HepG2 (cell line): ENCODE results near the gene RTEL1. TPM values are rescaled to one million over a fixed set of nuclear protein-coding genes. Genes with fewer than 3 reads are reported as not detected.
A peak's percentile ranks its signal among the peaks of the same experiment; 100 is the strongest.

Experiments
- ATAC-seq: fragments of 200-7000 bp; cut with Tn5 transposase; 3 replicates; pipeline ENCODE4 v1.9.1; 2020; ENCODE audit warnings: mild to moderate bottlenecking, moderate library complexity
- BruUV-seq: library from RNA; stranded (reverse); fragments of 400-500 nt; replicated peaks from 2 replicates; lab custom pipeline; 2021; lab: Mats Ljungman, UMichigan
- CTCF ChIA-PET: fragments of 300-600 bp; formaldehyde crosslinking; extraction: SDS; loops from one replicate; lab custom pipeline; 2021; ENCODE audit warnings: low total read pairs, inconsistent platforms, low intra/inter-chr PET ratio; lab: Yijun Ruan, JAX
- POLR2A ChIA-PET: fragments of 350-600 bp; sonication (Branson Sonifier 250); formaldehyde crosslinking; loops from one replicate; lab custom pipeline; 2020; ENCODE audit warnings: antibody characterized with exemption, inconsistent platforms; lab: Yijun Ruan, JAX
- DNase-seq: peaks from one replicate; pipeline ENCODE4 v3.0.0-alpha.2; 2015; ENCODE audit warnings: low spot score
- FAIRE-seq: peaks from 3 replicates; lab custom pipeline; 2011; peaks lifted over from hg19 to GRCh38; lab: Jason Lieb, UNC
- H2AFZ ChIP-seq: one replicate; pipeline ENCODE4 v1.6.1; 2011; ENCODE audit warnings: low read length, inconsistent platforms
- H3K27ac ChIP-seq: fragments of 300-600 bp; 3 replicates; pipeline ENCODE4 v1.8.0; 2011; ENCODE audit warnings: mixed run types, mild to moderate bottlenecking, mixed read lengths, low read length, inconsistent platforms; ENCODE audit not compliant: insufficient read depth; ENCODE audit errors: extremely low read length
- H3K27me3 ChIP-seq, 2 experiments: fragments of 200-600 bp in 1 of 2; 2 replicates in 1 of 2; 3 replicates in 1 of 2; pipeline versions ENCODE4 v1.6.0 to v1.8.0; 2011; ENCODE audit warnings: low read length in 2 of 2, mild to moderate bottlenecking in 2 of 2, moderate library complexity in 2 of 2, inconsistent platforms in 1 of 2; ENCODE audit not compliant: insufficient read depth in 2 of 2, control insufficient read depth in 1 of 2
- H3K36me3 ChIP-seq, 2 experiments: fragments of 200-600 bp in 1 of 2; replicated peaks in 1 of 2; 2 replicates in 1 of 2; 3 replicates in 1 of 2; pipeline versions ENCODE4 v1.5.1 to v1.8.0; 2011; ENCODE audit warnings: low read length in 2 of 2, inconsistent platforms in 1 of 2; ENCODE audit not compliant: insufficient read depth in 2 of 2, control insufficient read depth in 1 of 2
- H3K4me1 ChIP-seq: 2 replicates; pipeline ENCODE4 v1.5.1; 2012; ENCODE audit warnings: low read length, inconsistent platforms; ENCODE audit not compliant: insufficient read depth
- H3K4me2 ChIP-seq: 2 replicates; pipeline ENCODE4 v1.6.0; 2011; ENCODE audit warnings: low read depth, low read length, inconsistent platforms
- H3K4me3 ChIP-seq, 3 experiments: fragments of 200-600 bp in 1 of 3; sonication (generic), shearing (Covaris generic) in 1 of 3; replicated peaks in 1 of 3; 2 replicates each; pipeline ENCODE4 v1.5.1; 2011 to 2016; ENCODE audit warnings: low read length in 3 of 3, inconsistent platforms in 2 of 3, low read depth in 2 of 3, mild to moderate bottlenecking in 2 of 3, control low read depth in 1 of 3, mixed read lengths in 1 of 3; ENCODE audit not compliant: insufficient read depth in 1 of 3
- H3K79me2 ChIP-seq: one replicate; pipeline ENCODE4 v1.6.1; 2011; ENCODE audit warnings: low read length, inconsistent platforms; ENCODE audit not compliant: insufficient read depth
- H3K9ac ChIP-seq: 2 replicates; pipeline ENCODE4 v1.6.0; 2011; ENCODE audit warnings: mild to moderate bottlenecking, low read depth, low read length, inconsistent platforms; ENCODE audit not compliant: insufficient read depth
- H3K9me3 ChIP-seq: 2 replicates; pipeline ENCODE4 v1.5.1; 2012; ENCODE audit warnings: mild to moderate bottlenecking, low read length
- H4K20me1 ChIP-seq: 2 replicates; pipeline ENCODE4 v1.6.0; 2011; ENCODE audit warnings: inconsistent platforms, mild to moderate bottlenecking, low read length, moderate library complexity; ENCODE audit not compliant: insufficient read depth
- ASH2L ChIP-seq: fragments of 300-600, 200-600 bp; sonication (generic); IDR thresholded peaks from 2 replicates; pipeline ENCODE4 v1.7.0; 2017; ENCODE audit warnings: low read depth, mild to moderate bottlenecking, moderate library complexity, mixed read lengths, low read length; ENCODE audit not compliant: insufficient read length
- FUBP1 ChIP-seq: sonication (generic); formaldehyde crosslinking; IDR thresholded peaks from 2 replicates; pipeline ENCODE4 v1.5.1; 2020; ENCODE audit warnings: missing genetic modification reagents, mild to moderate bottlenecking, borderline replicate concordance
- GPN1 ChIP-seq: sonication (generic); formaldehyde crosslinking; IDR thresholded peaks from 2 replicates; pipeline ENCODE4 v1.5.1; 2020; ENCODE audit warnings: missing genetic modification reagents, borderline replicate concordance
- HNRNPK ChIP-seq: fragments of 200-400 bp; formaldehyde crosslinking; IDR thresholded peaks from 2 replicates; pipeline ENCODE4 v1.6.1; 2018; ENCODE audit warnings: low read length, low read depth, moderate library complexity, mild to moderate bottlenecking; ENCODE audit not compliant: poor library complexity, severe bottlenecking
- POLR2A ChIP-seq, 2 experiments: IDR thresholded peaks; 2 replicates each; pipeline ENCODE4 v1.6.1; 2011; ENCODE audit warnings: low read depth in 2 of 2, low read length in 2 of 2, mild to moderate bottlenecking in 1 of 2, moderate library complexity in 1 of 2; ENCODE audit not compliant: insufficient read depth in 1 of 2
- SOX13 ChIP-seq, 3 experiments: fragments of 450-650 bp in 1 of 3; sonication (generic) in 1 of 3; formaldehyde crosslinking in 1 of 3; IDR thresholded peaks in 2 of 3; conservative IDR thresholded peaks in 1 of 3; 2 replicates each; pipeline versions ENCODE4 v1.5.0 to v1.6.1; 2016 to 2020; ENCODE audit warnings: antibody characterized with exemption in 1 of 3, mild to moderate bottlenecking in 1 of 3, missing compliant biosample characterization in 1 of 3, missing genetic modification reagents in 1 of 3, moderate library complexity in 1 of 3
- TEAD2 ChIP-seq: sonication (generic); formaldehyde crosslinking; IDR thresholded peaks from 2 replicates; pipeline ENCODE4 v1.9.0; 2021; ENCODE audit warnings: missing genetic modification reagents
- ZFYVE20 ChIP-seq: sonication (generic); formaldehyde crosslinking; IDR thresholded peaks from 2 replicates; pipeline ENCODE4 v1.8.0; 2023; ENCODE audit warnings: low read depth, mild to moderate bottlenecking, moderate library complexity, missing genetic modification reagents, borderline replicate concordance
- ZNF329 ChIP-seq: sonication (generic); formaldehyde crosslinking; IDR thresholded peaks from 2 replicates; pipeline ENCODE4 v1.9.0; 2021; ENCODE audit warnings: low read depth, mild to moderate bottlenecking, missing genetic modification reagents
- ZNF646 ChIP-seq: sonication (generic); formaldehyde crosslinking; IDR thresholded peaks from 2 replicates; pipeline ENCODE4 v1.9.0; 2021; ENCODE audit warnings: mild to moderate bottlenecking, missing genetic modification reagents
- ZNF674 ChIP-seq: sonication (generic); formaldehyde crosslinking; IDR thresholded peaks from 2 replicates; pipeline ENCODE4 v1.5.0; 2020; ENCODE audit warnings: low read depth, mild to moderate bottlenecking, missing genetic modification reagents
- ZSCAN31 ChIP-seq: sonication (generic); formaldehyde crosslinking; IDR thresholded peaks from 2 replicates; pipeline ENCODE4 v1.5.0; 2020; ENCODE audit warnings: low read depth, mild to moderate bottlenecking, missing genetic modification reagents
- WGBS: methylation state at CpG from one replicate; pipeline ENCODE4 v1.1.6; 2017; ENCODE audit warnings: low lambda C conversion rate; 5-methylcytosine and 5-hydroxymethylcytosine counted together
- in situ Hi-C: cut with HindIII; loops from 2 replicates; pipeline ENCODE4 v1.10.0; 2017; ENCODE audit warnings: low pct_unique_long_range_greater_than_20kb; ENCODE audit not compliant: extremely low pct_ligation_motif_present
- intact Hi-C: fragments of 100-400 bp; cut with micrococcal nuclease; formaldehyde crosslinking; loops from one replicate; pipeline ENCODE4 v1.10.0; 2022; ENCODE audit not compliant: unreplicated experiment
- polyA plus RNA-seq, 8 experiments: library from polyadenylated mRNA; depleted of rRNA in 3 of 8; stranded (reverse) in 7 of 8; unstranded in 1 of 8; fragments of >200 nt; fragmentation: Illumina TruSeq in 4 of 8; extraction: Trizol in 4 of 8; gene quantifications; 2 replicates each; pipeline versions ENCODE4 v1.2.1 to v1.2.3, GENCODE V29; 2011 to 2016; ENCODE audit warnings: low read depth in 4 of 8, missing spikeins in 1 of 8, mixed read lengths in 1 of 8; ENCODE audit not compliant: insufficient read depth in 1 of 8
- total RNA-seq, 5 experiments: library from RNA; depleted of rRNA; stranded (reverse); fragments of >200 nt; fragmentation: Illumina TruSeq; extraction: Trizol; gene quantifications; 2 replicates each; pipeline ENCODE4 v1.2.3, GENCODE V29; 2016; ENCODE audit warnings: low read depth in 1 of 5
- TF ChIP-seq, protein P1 (sequence below): sonication (generic); formaldehyde crosslinking; IDR thresholded peaks from 2 replicates; pipeline ENCODE4 v1.8.1; 2023; ENCODE audit warnings: mild to moderate bottlenecking, missing genetic modification reagents

RTEL1 gene
- total and polyA plus RNA-seq, 2 of the 13 experiments (the other 11 are each of a cell fraction or from before 2014, with no cell fraction given): 21.8 to 36.4 TPM

DNA sequence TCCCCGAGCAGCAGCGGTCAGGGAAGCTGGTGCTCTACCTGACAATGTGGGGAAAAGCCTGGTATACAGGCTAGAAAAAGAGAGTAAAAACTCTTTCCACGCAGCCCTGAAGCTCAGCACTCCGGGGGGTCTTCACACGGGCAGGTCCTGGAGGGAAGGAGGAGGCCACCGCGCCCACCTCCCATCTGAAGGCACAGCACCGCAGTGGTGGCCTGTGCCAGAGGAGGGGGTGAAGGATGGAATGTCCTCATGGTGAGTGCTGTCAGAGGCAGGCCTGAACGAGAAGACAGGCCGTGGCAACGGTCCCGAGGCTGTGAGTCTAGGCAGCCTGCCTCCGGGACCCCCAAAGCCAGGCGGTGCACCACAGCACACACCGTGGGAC is 87.3 kb downstream of the RTEL1 start:
- Histone ChIP-seq H2AFZ (no peak overlapping the region), H3K4me2 (peak overlapping the region; percentile 77), H3K9ac (0 out of 2 replicates have a peak overlapping the region, but pooled peaks have one; percentile 43), H3K36me3 (peaks cover 17 to 27% of the 10 kb centered on the region in 2 experiments), H3K4me3 (peak overlapping the region in 1 of 3 experiments; percentile 55; a peak in 1 of 6 replicates), H4K20me1 (no peaks in the 10 kb centered on the region), H3K9me3 (no peaks in the 10 kb centered on the region), H3K27me3 (no peaks in the 10 kb centered on the region), H3K79me2 (peaks cover 11% of the 10 kb centered on the region), H3K27ac (peak overlapping the region; percentile 49), H3K4me1 (peaks cover 76% of the 10 kb centered on the region)
- in situ Hi-C loops: no loop called here
- no peak for DNase-seq
- ATAC-seq: peak; percentile 1
- POLR2A ChIA-PET: interaction anchor here (0.9 to 2.7 kb wide), 8 partner anchors 11 to 211 kb away, joined by 3 to 9 read pairs (median 4); partner anchors contain the start of genes ARFRP1, STMN3, TPD52L2 and UCKL1
- no TSS peak for BruUV-seq
- intact Hi-C loops: loop anchor here (10.0 kb wide), 1 partner anchor 119 kb away; the partner anchor contains the start of genes ABHD16B and TPD52L2
- no peak for FAIRE-seq
- CTCF ChIA-PET: interaction anchor here (0.6 kb wide), 1 partner anchor 33 kb away, joined by 3 read pairs; no protein-coding TSS in a partner anchor
- 65% methylated on average over 15 of the region's 15 CpGs for WGBS
- TF ChIP-seq HNRNPK (no peak), ASH2L (no peak), FUBP1 (CRISPR knock-in tag) (no peak), GPN1 (CRISPR knock-in tag) (0 out of 2 replicates have a peak, but pooled peaks have one; percentile 64), ZFYVE20 (CRISPR knock-in tag) (no peak), ZNF329 (CRISPR knock-in tag) (no peak), SOX13 (IDR thresholded peaks at IDR 0.05) (0 out of 2 replicates have a peak, but pooled peaks have one; percentile 13), SOX13 (CRISPR knock-in tag; conservative IDR thresholded peaks at IDR 0.05 in 1 of 2, IDR thresholded peaks at IDR 0.05 in 1 of 2) (no peak), ZSCAN31 (CRISPR knock-in tag) (no peak), TEAD2 (CRISPR knock-in tag) (no peak), ZNF674 (CRISPR knock-in tag) (no peak), POLR2A (IDR thresholded peaks at IDR 0.05; ENCODE audit: insufficient read depth in 1 of 2, low read depth in 2 of 2, low read length in 2 of 2) (0 out of 4 replicates have a peak, but pooled peaks of 1 of the 2 experiments have one; percentile 3), ZNF646 (CRISPR knock-in tag) (no peak)
- TF ChIP-seq, protein P1, sequence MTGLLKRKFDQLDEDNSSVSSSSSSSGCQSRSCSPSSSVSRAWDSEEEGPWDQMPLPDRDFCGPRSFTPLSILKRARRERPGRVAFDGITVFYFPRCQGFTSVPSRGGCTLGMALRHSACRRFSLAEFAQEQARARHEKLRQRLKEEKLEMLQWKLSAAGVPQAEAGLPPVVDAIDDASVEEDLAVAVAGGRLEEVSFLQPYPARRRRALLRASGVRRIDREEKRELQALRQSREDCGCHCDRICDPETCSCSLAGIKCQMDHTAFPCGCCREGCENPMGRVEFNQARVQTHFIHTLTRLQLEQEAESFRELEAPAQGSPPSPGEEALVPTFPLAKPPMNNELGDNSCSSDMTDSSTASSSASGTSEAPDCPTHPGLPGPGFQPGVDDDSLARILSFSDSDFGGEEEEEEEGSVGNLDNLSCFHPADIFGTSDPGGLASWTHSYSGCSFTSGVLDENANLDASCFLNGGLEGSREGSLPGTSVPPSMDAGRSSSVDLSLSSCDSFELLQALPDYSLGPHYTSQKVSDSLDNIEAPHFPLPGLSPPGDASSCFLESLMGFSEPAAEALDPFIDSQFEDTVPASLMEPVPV (CRISPR knock-in tag): no peak
